Measurements from ENCODE around the gene CCDC47.
A peak's percentile ranks its signal among the peaks of the same experiment; 100 is the strongest.

Gene CCDC47

DNA sequence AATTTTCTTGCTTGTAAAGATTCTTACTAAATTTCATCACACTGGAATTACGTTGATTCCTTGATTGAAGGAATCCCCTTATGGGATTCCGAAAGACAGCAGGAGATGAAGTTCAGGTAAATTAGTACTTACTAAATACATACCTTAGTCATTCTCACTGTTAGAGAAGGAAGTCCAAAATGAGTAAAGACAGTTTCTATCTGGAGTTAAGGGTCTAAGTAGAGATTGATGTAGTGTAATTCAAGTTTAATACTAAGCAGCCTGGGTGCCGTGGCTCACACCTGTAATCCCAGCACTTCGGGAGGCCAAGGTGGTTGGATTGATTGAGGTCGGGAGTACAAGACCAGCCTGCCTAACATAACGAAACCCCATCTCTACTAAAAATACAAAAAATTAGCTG, 10.1 kb upstream of the CCDC47 start:
- no peaks in the 10 kb centered on the region for H3K27me3 ChIP-seq (ENCODE audit: insufficient read depth, low read length)
- H4K8ac ChIP-seq (ENCODE audit: low read depth, low read length) = no peak overlapping the region
- no peak overlapping the region for H4K12ac ChIP-seq (ENCODE audit: low read depth, low read length)
- H2AK5ac ChIP-seq (ENCODE audit: low read length) = no peak overlapping the region
- no peaks in the 10 kb centered on the region for H3K9me3 ChIP-seq (ENCODE audit: insufficient read depth, low read depth, low read length)
- H2BK120ac ChIP-seq (ENCODE audit: insufficient read depth, low read length, poor library complexity) = no peak overlapping the region
- no peak overlapping the region for H3K23ac ChIP-seq (ENCODE audit: low read length)
- H2BK5ac ChIP-seq (ENCODE audit: low read depth, low read length, poor library complexity) = no peak overlapping the region
- no peak overlapping the region for H3K27ac ChIP-seq (ENCODE audit: low read depth, low read length)
- H2AFZ ChIP-seq (ENCODE audit: insufficient read depth, low read length, poor library complexity) = no peak overlapping the region
- no peak for DNase-seq
- WGBS (ENCODE audit: extremely low coverage, insufficient coverage, insufficient read length) = no CpG with 5 or more reads among the region's 6 CpGs
- no peaks in the 10 kb centered on the region for H3K79me1 ChIP-seq (ENCODE audit: low read length)
- no peak overlapping the region for H3K18ac ChIP-seq (ENCODE audit: low read length)
- peaks cover 24 to 26% of the 10 kb centered on the region in 2 experiments for H3K36me3 ChIP-seq (ENCODE audit: control insufficient read depth in 1 of 2, insufficient read depth in 2 of 2, low read length in 2 of 2)
- H3K4me3 ChIP-seq (ENCODE audit: low read depth, low read length) = no peak overlapping the region
- no peak overlapping the region for H3K9ac ChIP-seq (ENCODE audit: low read length)
- H3K79me2 ChIP-seq (ENCODE audit: control insufficient read depth, insufficient read depth, low read length, poor library complexity) = peaks cover 14% of the 10 kb centered on the region
- peaks cover 0 to 3% of the 10 kb centered on the region in 2 experiments for H3K4me1 ChIP-seq (ENCODE audit: control insufficient read depth in 1 of 2, insufficient read depth in 2 of 2, low read length in 2 of 2)
- H3K4me2 ChIP-seq (ENCODE audit: low read length) = no peak overlapping the region
- peak overlapping the region; percentile 69 for H3K4ac ChIP-seq (ENCODE audit: low read depth, low read length)
- H2BK12ac ChIP-seq (ENCODE audit: low read length) = no peak overlapping the region
- no peak overlapping the region for H4K91ac ChIP-seq (ENCODE audit: low read depth, low read length)
- H3K14ac ChIP-seq (ENCODE audit: low read length) = no peak overlapping the region

DNA sequence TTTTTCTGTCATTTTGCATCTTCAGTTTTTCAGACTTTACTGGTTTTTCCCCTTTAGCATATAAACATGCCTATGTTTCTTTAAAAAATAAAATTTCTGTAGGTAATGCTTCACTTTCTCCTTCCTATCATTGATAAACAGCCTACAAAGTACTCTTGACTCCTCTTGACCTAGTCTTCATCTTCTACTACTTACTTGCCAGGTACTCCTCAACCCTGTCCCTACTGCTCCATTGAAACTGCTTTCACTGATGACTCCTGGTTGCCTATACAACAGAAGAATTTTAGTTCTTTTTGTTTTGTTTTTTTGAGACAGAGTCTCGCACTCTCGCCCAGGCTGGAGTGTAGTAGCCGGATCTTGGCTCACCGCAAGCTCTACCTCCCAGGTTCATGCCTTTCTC, 7.5 kb upstream of the CCDC47 start:
- no peaks in the 10 kb centered on the region for H3K27me3 ChIP-seq (ENCODE audit: insufficient read depth, low read length)
- H3K18ac ChIP-seq (ENCODE audit: low read length) = no peak overlapping the region
- peaks cover 23% of the 10 kb centered on the region for H3K79me2 ChIP-seq (ENCODE audit: control insufficient read depth, insufficient read depth, low read length, poor library complexity)
- no peak for DNase-seq
- H4K91ac ChIP-seq (ENCODE audit: low read depth, low read length) = no peak overlapping the region
- no peak overlapping the region for H4K12ac ChIP-seq (ENCODE audit: low read depth, low read length)
- no peak overlapping the region for H2BK120ac ChIP-seq (ENCODE audit: insufficient read depth, low read length, poor library complexity)
- no peaks in the 10 kb centered on the region for H3K9me3 ChIP-seq (ENCODE audit: insufficient read depth, low read depth, low read length)
- no peak overlapping the region for H3K27ac ChIP-seq (ENCODE audit: low read depth, low read length)
- peak overlapping the region; percentile 47 for H3K4ac ChIP-seq (ENCODE audit: low read depth, low read length)
- no peak overlapping the region for H2AFZ ChIP-seq (ENCODE audit: insufficient read depth, low read length, poor library complexity)
- H2AK5ac ChIP-seq (ENCODE audit: low read length) = no peak overlapping the region
- no peak overlapping the region for H3K9ac ChIP-seq (ENCODE audit: low read length)
- H3K23ac ChIP-seq (ENCODE audit: low read length) = no peak overlapping the region
- H2BK12ac ChIP-seq (ENCODE audit: low read length) = no peak overlapping the region
- peaks cover 15 to 17% of the 10 kb centered on the region in 2 experiments for H3K36me3 ChIP-seq (ENCODE audit: control insufficient read depth in 1 of 2, insufficient read depth in 2 of 2, low read length in 2 of 2)
- WGBS (ENCODE audit: extremely low coverage, insufficient coverage, insufficient read length) = no CpG with 5 or more reads among the region's 4 CpGs
- no peak overlapping the region for H2BK5ac ChIP-seq (ENCODE audit: low read depth, low read length, poor library complexity)
- no peak overlapping the region for H3K4me2 ChIP-seq (ENCODE audit: low read length)
- H4K8ac ChIP-seq (ENCODE audit: low read depth, low read length) = no peak overlapping the region
- H3K4me3 ChIP-seq (ENCODE audit: low read depth, low read length) = no peak overlapping the region
- H3K79me1 ChIP-seq (ENCODE audit: low read length) = no peaks in the 10 kb centered on the region
- H3K4me1 ChIP-seq (ENCODE audit: control insufficient read depth in 1 of 2, insufficient read depth in 2 of 2, low read length in 2 of 2) = peaks cover 0 to 3% of the 10 kb centered on the region in 2 experiments
- no peak overlapping the region for H3K14ac ChIP-seq (ENCODE audit: low read length)

DNA sequence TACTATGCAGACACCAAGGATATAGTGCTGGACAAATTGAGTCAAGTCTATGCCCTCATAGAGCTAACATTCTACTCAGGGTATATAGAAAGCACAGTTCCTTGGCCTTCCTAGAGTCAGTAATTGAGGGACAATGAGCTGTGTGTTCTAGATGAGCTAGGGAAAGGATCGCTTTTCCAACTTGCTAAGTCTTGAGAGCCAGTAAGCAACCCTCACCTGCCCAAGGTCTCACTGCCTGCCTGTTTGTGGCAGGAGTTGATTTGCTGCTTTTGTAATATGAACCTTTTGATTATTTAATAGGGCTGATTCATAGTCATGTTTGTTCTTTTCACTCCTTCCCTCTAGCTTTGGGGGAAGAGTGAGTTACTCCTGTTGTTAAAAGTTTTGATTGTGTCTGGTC, 7.1 kb upstream of the CCDC47 start:
- no peak for DNase-seq
- H3K4me1 ChIP-seq (ENCODE audit: control insufficient read depth in 1 of 2, insufficient read depth in 2 of 2, low read length in 2 of 2) = peaks cover under 1 to 3% of the 10 kb centered on the region in 2 experiments
- no peak overlapping the region for H3K14ac ChIP-seq (ENCODE audit: low read length)
- H3K23ac ChIP-seq (ENCODE audit: low read length) = no peak overlapping the region
- H3K79me2 ChIP-seq (ENCODE audit: control insufficient read depth, insufficient read depth, low read length, poor library complexity) = peaks cover 24% of the 10 kb centered on the region
- no peak overlapping the region for H2AK5ac ChIP-seq (ENCODE audit: low read length)
- H3K79me1 ChIP-seq (ENCODE audit: low read length) = no peaks in the 10 kb centered on the region
- WGBS (ENCODE audit: extremely low coverage, insufficient coverage, insufficient read length) = no CpG with 5 or more reads among the region's 1 CpG
- no peak overlapping the region for H2AFZ ChIP-seq (ENCODE audit: insufficient read depth, low read length, poor library complexity)
- H3K36me3 ChIP-seq (ENCODE audit: control insufficient read depth in 1 of 2, insufficient read depth in 2 of 2, low read length in 2 of 2) = peaks cover 15 to 17% of the 10 kb centered on the region in 2 experiments
- no peak overlapping the region for H3K4me3 ChIP-seq (ENCODE audit: low read depth, low read length)
- H2BK12ac ChIP-seq (ENCODE audit: low read length) = no peak overlapping the region
- peak overlapping the region; percentile 78 for H3K4ac ChIP-seq (ENCODE audit: low read depth, low read length)
- no peak overlapping the region for H3K4me2 ChIP-seq (ENCODE audit: low read length)
- H3K9ac ChIP-seq (ENCODE audit: low read length) = no peak overlapping the region
- no peak overlapping the region for H3K27ac ChIP-seq (ENCODE audit: low read depth, low read length)
- no peaks in the 10 kb centered on the region for H3K9me3 ChIP-seq (ENCODE audit: insufficient read depth, low read depth, low read length)
- H2BK5ac ChIP-seq (ENCODE audit: low read depth, low read length, poor library complexity) = no peak overlapping the region
- no peak overlapping the region for H2BK120ac ChIP-seq (ENCODE audit: insufficient read depth, low read length, poor library complexity)
- no peak overlapping the region for H4K8ac ChIP-seq (ENCODE audit: low read depth, low read length)
- H3K18ac ChIP-seq (ENCODE audit: low read length) = no peak overlapping the region
- H3K27me3 ChIP-seq (ENCODE audit: insufficient read depth, low read length) = no peaks in the 10 kb centered on the region
- no peak overlapping the region for H4K12ac ChIP-seq (ENCODE audit: low read depth, low read length)
- no peak overlapping the region for H4K91ac ChIP-seq (ENCODE audit: low read depth, low read length)

DNA sequence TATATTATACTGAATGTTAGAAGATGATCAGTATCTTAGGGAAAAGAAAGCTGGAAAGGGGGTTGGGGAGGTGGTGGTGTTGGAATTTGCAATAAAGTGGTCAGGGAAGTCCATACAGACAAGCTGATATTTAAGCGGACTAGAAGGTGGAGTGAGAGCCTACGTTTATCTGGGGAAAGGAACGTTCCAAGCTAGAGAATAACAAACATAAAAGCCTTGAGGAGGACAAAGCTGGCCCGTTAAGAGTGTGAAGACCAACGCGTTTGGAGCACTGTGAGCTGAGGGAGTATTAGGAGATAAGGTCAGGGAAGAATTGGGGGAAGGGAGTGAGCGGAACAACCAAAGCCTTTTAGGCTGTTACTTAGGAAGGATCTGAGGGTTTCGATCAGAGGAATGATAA, 2.0 kb upstream of the CCDC47 start:
- no peak overlapping the region for H4K91ac ChIP-seq (ENCODE audit: low read depth, low read length)
- no CpG with 5 or more reads among the region's 8 CpGs for WGBS (ENCODE audit: extremely low coverage, insufficient coverage, insufficient read length)
- peak overlapping the region; percentile 75 for H3K4me2 ChIP-seq (ENCODE audit: low read length)
- H3K27me3 ChIP-seq (ENCODE audit: insufficient read depth, low read length) = no peaks in the 10 kb centered on the region
- H3K4me3 ChIP-seq (ENCODE audit: low read depth, low read length) = no peak overlapping the region
- no peak overlapping the region for H2BK12ac ChIP-seq (ENCODE audit: low read length)
- H3K18ac ChIP-seq (ENCODE audit: low read length) = no peak overlapping the region
- H3K4ac ChIP-seq (ENCODE audit: low read depth, low read length) = peak overlapping the region; percentile 83
- no peak overlapping the region for H2BK5ac ChIP-seq (ENCODE audit: low read depth, low read length, poor library complexity)
- H4K12ac ChIP-seq (ENCODE audit: low read depth, low read length) = no peak overlapping the region
- no peak overlapping the region for H3K23ac ChIP-seq (ENCODE audit: low read length)
- H2AK5ac ChIP-seq (ENCODE audit: low read length) = no peak overlapping the region
- H3K9ac ChIP-seq (ENCODE audit: low read length) = no peak overlapping the region
- H3K36me3 ChIP-seq (ENCODE audit: control insufficient read depth in 1 of 2, insufficient read depth in 2 of 2, low read length in 2 of 2) = peaks cover 9 to 15% of the 10 kb centered on the region in 2 experiments
- H3K4me1 ChIP-seq (ENCODE audit: control insufficient read depth in 1 of 2, insufficient read depth in 2 of 2, low read length in 2 of 2) = peaks cover 3 to 4% of the 10 kb centered on the region in 2 experiments
- no peak overlapping the region for H3K14ac ChIP-seq (ENCODE audit: low read length)
- no peak overlapping the region for H2AFZ ChIP-seq (ENCODE audit: insufficient read depth, low read length, poor library complexity)
- peaks cover 12% of the 10 kb centered on the region for H3K79me1 ChIP-seq (ENCODE audit: low read length)
- DNase-seq = no peak
- no peaks in the 10 kb centered on the region for H3K9me3 ChIP-seq (ENCODE audit: insufficient read depth, low read depth, low read length)
- peaks cover 33% of the 10 kb centered on the region for H3K79me2 ChIP-seq (ENCODE audit: control insufficient read depth, insufficient read depth, low read length, poor library complexity)
- no peak overlapping the region for H4K8ac ChIP-seq (ENCODE audit: low read depth, low read length)
- no peak overlapping the region for H2BK120ac ChIP-seq (ENCODE audit: insufficient read depth, low read length, poor library complexity)
- no peak overlapping the region for H3K27ac ChIP-seq (ENCODE audit: low read depth, low read length)

Measured in trophoblast cell (in vitro differentiated cells and primary cell).